Loucy (cell line): Measurements from ENCODE around the gene HSPBP1.
"Not testable (repeated sequence)": the region's sequence is repeated elsewhere in the genome, so short reads cannot be mapped to it uniquely, and the experiment has no call there.

ENCODE experiments used
- H2AFZ ChIP-seq: fragments of 200-600 bp; sonication (generic); 2 replicates; pipeline ENCODE4 v1.6.0; 2016; ENCODE audit warnings: antibody characterized with exemption, mild to moderate bottlenecking, low read length, moderate library complexity
- H3F3A ChIP-seq: fragments of 200-600 bp; 2 replicates; pipeline ENCODE4 v1.6.0; 2016; ENCODE audit warnings: antibody characterized with exemption, low read depth, mild to moderate bottlenecking
- H3K27me3 ChIP-seq: fragments of 200-600 bp; sonication (generic); 2 replicates; pipeline ENCODE4 v1.6.1; 2014; ENCODE audit warnings: low read length, mild to moderate bottlenecking; ENCODE audit not compliant: insufficient read depth, poor library complexity, severe bottlenecking
- H3K36me3 ChIP-seq: fragments of 200-600 bp; sonication (generic); 2 replicates; pipeline ENCODE4 v1.6.1; 2016; ENCODE audit warnings: low read length; ENCODE audit not compliant: insufficient read depth
- H3K4me1 ChIP-seq: fragments of 200-600 bp; sonication (generic); 2 replicates; pipeline ENCODE4 v1.5.1; 2014; ENCODE audit warnings: low read length, mild to moderate bottlenecking; ENCODE audit not compliant: insufficient read depth, poor library complexity, severe bottlenecking
- H3K4me2 ChIP-seq: fragments of 200-600 bp; sonication (generic); 2 replicates; pipeline ENCODE4 v1.6.0; 2014; ENCODE audit warnings: antibody characterized with exemption, low read length, low read depth, mild to moderate bottlenecking; ENCODE audit not compliant: poor library complexity, severe bottlenecking
- H3K4me3 ChIP-seq: fragments of 200-600 bp; sonication (generic); 2 replicates; pipeline ENCODE4 v1.5.1; 2014; ENCODE audit warnings: low read length, mild to moderate bottlenecking, mixed read lengths; ENCODE audit not compliant: poor library complexity, severe bottlenecking
- H3K79me2 ChIP-seq: fragments of 200-600 bp; sonication (generic); 2 replicates; pipeline ENCODE4 v1.6.1; 2014; ENCODE audit warnings: low read length; ENCODE audit not compliant: insufficient read depth
- H3K9ac ChIP-seq: fragments of 200-600 bp; sonication (generic); 2 replicates; pipeline ENCODE4 v1.6.0; 2014; ENCODE audit warnings: mild to moderate bottlenecking, low read depth, low read length, moderate library complexity; ENCODE audit not compliant: poor library complexity, severe bottlenecking
- H3K9me2 ChIP-seq: fragments of 200-600 bp; sonication (generic); replicated peaks from 2 replicates; pipeline ENCODE4 v1.6.1; 2016; ENCODE audit warnings: low read depth, low read length, mixed read lengths
- H3K9me3 ChIP-seq: fragments of 200-600 bp; sonication (generic); 2 replicates; pipeline ENCODE4 v1.6.1; 2014; ENCODE audit warnings: mild to moderate bottlenecking, antibody characterized with exemption, low read length, low read depth; ENCODE audit not compliant: insufficient read depth
- H4K20me1 ChIP-seq: fragments of 200-600 bp; sonication (generic); 2 replicates; pipeline ENCODE4 v1.6.0; 2014; ENCODE audit warnings: antibody characterized with exemption, low read length, mild to moderate bottlenecking; ENCODE audit not compliant: insufficient read depth, poor library complexity, severe bottlenecking
- EZH2phosphoT487 ChIP-seq: fragments of 200-600 bp; IDR thresholded peaks from 2 replicates; pipeline ENCODE4 v1.6.1; 2018; ENCODE audit warnings: antibody characterized with exemption, mild to moderate bottlenecking, moderate library complexity, borderline replicate concordance
- TF ChIP-seq, protein P1 (sequence below): fragments of 200-600 bp; sonication (generic); conservative IDR thresholded peaks from 2 replicates; pipeline ENCODE4 v1.5.1; 2014; ENCODE audit warnings: mild to moderate bottlenecking, antibody characterized with exemption, low read length

HSPBP1 gene

GRCh38 chr19:55225415-55225958 is 54.4 kb downstream of the HSPBP1 start:
- H3K4me1 ChIP-seq: no peaks in the 10 kb centered on the region
- no peaks in the 10 kb centered on the region for H3K9me3 ChIP-seq
- H3K36me3 ChIP-seq: peaks cover 57% of the 10 kb centered on the region; the same call in 1 of the 2 replicates
- no peaks in the 10 kb centered on the region for H3F3A ChIP-seq
- TF ChIP-seq, protein P1, sequence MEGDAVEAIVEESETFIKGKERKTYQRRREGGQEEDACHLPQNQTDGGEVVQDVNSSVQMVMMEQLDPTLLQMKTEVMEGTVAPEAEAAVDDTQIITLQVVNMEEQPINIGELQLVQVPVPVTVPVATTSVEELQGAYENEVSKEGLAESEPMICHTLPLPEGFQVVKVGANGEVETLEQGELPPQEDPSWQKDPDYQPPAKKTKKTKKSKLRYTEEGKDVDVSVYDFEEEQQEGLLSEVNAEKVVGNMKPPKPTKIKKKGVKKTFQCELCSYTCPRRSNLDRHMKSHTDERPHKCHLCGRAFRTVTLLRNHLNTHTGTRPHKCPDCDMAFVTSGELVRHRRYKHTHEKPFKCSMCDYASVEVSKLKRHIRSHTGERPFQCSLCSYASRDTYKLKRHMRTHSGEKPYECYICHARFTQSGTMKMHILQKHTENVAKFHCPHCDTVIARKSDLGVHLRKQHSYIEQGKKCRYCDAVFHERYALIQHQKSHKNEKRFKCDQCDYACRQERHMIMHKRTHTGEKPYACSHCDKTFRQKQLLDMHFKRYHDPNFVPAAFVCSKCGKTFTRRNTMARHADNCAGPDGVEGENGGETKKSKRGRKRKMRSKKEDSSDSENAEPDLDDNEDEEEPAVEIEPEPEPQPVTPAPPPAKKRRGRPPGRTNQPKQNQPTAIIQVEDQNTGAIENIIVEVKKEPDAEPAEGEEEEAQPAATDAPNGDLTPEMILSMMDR: no peak
- no peak for TF ChIP-seq EZH2phosphoT487
- H4K20me1 ChIP-seq: peaks cover 56% of the 10 kb centered on the region
- H3K9me2 ChIP-seq: no peaks in the 10 kb centered on the region
- no peak overlapping the region for H3K4me3 ChIP-seq
- no peak overlapping the region for H3K9ac ChIP-seq
- no peak overlapping the region for H2AFZ ChIP-seq
- no peak overlapping the region for H3K4me2 ChIP-seq
- H3K79me2 ChIP-seq: no peaks in the 10 kb centered on the region
- no peaks in the 10 kb centered on the region for H3K27me3 ChIP-seq

GRCh38 chr19:55224679-55225414 is 55.1 kb downstream of the HSPBP1 start:
- H3K9ac ChIP-seq, H3K27me3 ChIP-seq, H3K9me3 ChIP-seq, H3F3A ChIP-seq, H3K4me3 ChIP-seq, H3K9me2 ChIP-seq, H3K4me1 ChIP-seq, H2AFZ ChIP-seq, H3K4me2 ChIP-seq, H3K79me2 ChIP-seq: not testable (repeated sequence)
- peaks cover 50% of the 10 kb centered on the region; the same call in 1 of the 2 replicates for H3K36me3 ChIP-seq
- H4K20me1 ChIP-seq: peaks cover 52% of the 10 kb centered on the region

DNA sequence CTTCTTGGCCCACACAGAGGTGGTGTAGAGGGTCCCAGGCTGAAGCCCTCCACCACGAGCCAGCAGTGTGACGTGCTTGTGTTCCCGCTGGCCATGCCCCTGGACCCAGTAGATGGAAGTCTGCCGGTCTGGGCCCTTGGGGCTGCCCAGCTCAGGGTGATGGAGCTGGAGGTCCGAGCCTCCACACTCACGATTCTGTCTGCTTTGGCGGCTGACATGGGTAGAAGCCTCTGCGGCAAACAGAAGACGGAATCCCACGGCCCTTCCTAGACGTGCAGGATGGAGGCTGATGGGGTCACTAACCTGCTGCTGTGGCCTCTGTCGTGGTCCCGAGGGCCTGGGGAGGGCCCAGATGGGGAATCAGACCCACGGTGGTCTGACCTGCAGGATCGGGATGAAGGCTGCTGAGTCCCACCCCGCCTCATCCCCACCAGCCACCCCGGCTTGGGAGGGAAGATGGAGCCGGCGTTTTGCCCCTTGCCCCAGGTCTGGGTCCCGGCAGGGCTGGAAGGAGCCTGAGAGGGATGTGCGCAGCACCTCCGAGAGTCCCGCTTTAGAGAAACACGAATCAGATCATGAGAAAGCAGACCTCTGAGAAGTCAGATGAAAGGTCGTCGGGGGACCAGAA is 55.8 kb downstream of the HSPBP1 start:
- Histone ChIP-seq H3K9me3 (no peaks in the 10 kb centered on the region), H3K4me3 (no peak overlapping the region), H3K9me2 (no peaks in the 10 kb centered on the region), H3K4me1 (no peaks in the 10 kb centered on the region), H3K79me2 (no peaks in the 10 kb centered on the region), H2AFZ (no peak overlapping the region), H3K36me3 (peaks cover 43% of the 10 kb centered on the region; the same call in 1 of the 2 replicates), H4K20me1 (peaks cover 46% of the 10 kb centered on the region), H3K9ac (no peak overlapping the region), H3F3A (no peaks in the 10 kb centered on the region), H3K27me3 (no peaks in the 10 kb centered on the region), H3K4me2 (no peak overlapping the region)
- TF ChIP-seq, protein P1: no peak
- TF ChIP-seq EZH2phosphoT487: no peak
